Calu3 (cell line): ENCODE data around the gene ARHGEF10L. TPM values are rescaled to one million over a fixed set of nuclear protein-coding genes. Genes with fewer than 3 reads are reported as not detected.

Experiments
- BruUV-seq: library from RNA; stranded (reverse); fragments of 400-500 nt; replicated peaks from 2 replicates; lab custom pipeline; 2021; lab: Mats Ljungman, UMichigan
- CTCF ChIA-PET: fragments of 300-600 bp; sonication (Branson Sonifier 250); formaldehyde crosslinking; loops from one replicate; lab custom pipeline; 2022; ENCODE audit warnings: antibody characterized with exemption; lab: Charles Lee
- DNase-seq: peaks from one replicate; pipeline ENCODE4 v3.0.0; 2022
- H3K27ac Mint-ChIP-seq: one replicate; pipeline ENCODE4 v1.8.0; 2022; ENCODE audit warnings: mixed read lengths; ENCODE audit not compliant: unreplicated experiment
- H3K27me3 Mint-ChIP-seq: one replicate; pipeline ENCODE4 v1.8.0; 2022; ENCODE audit warnings: mixed read lengths; ENCODE audit not compliant: unreplicated experiment
- H3K36me3 Mint-ChIP-seq: one replicate; pipeline ENCODE4 v1.8.0; 2022; ENCODE audit warnings: mild to moderate bottlenecking, moderate library complexity, mixed read lengths; ENCODE audit not compliant: insufficient read depth, unreplicated experiment
- H3K4me1 Mint-ChIP-seq: one replicate; pipeline ENCODE4 v1.8.0; 2022; ENCODE audit warnings: mild to moderate bottlenecking, low read depth, mixed read lengths; ENCODE audit not compliant: unreplicated experiment
- H3K4me3 Mint-ChIP-seq: one replicate; pipeline ENCODE4 v1.8.0; 2022; ENCODE audit warnings: mild to moderate bottlenecking, low read depth, moderate library complexity, mixed read lengths; ENCODE audit not compliant: unreplicated experiment
- H3K9me3 Mint-ChIP-seq: one replicate; pipeline ENCODE4 v1.8.0; 2022; ENCODE audit warnings: low read depth, mixed read lengths; ENCODE audit not compliant: unreplicated experiment
- intact Hi-C: fragments of 100-400 bp; cut with micrococcal nuclease; formaldehyde crosslinking; loops from one replicate; pipeline ENCODE4 v1.10.0; 2022; ENCODE audit not compliant: unreplicated experiment
- total RNA-seq: library from RNA; stranded (reverse); gene quantifications from 2 replicates; pipeline ENCODE4 v1.2.3, GENCODE V29; 2022
- TF ChIP-seq, protein P1 (sequence below): fragments of 200-600 bp; IDR thresholded peaks from one replicate; pipeline ENCODE4 v1.8.0; 2022; ENCODE audit warnings: antibody characterized with exemption; ENCODE audit not compliant: unreplicated experiment

The ARHGEF10L gene
- total RNA-seq, 1 experiment from 2014 or later = 20.1 TPM

DNA sequence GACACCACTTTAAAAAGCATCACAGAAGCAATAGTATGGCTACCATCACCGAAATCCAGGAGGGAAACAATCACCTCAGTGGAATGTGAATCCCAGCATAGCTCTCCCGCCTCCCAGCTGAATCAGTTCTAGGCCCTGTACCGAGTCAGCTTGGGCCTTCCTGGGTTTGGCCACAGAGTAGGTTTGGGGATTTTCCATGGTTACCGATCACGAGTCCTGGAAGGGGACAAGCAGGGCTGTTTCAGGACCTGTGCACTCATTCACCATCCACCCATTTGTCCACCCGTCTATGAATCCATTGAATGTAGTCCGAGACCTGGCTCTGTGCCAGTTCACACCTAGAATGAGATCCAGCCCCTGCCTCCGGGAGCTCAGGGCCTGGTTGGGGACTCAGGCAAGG lies 94.2 kb downstream of the ARHGEF10L start:
- no peak for DNase-seq
- peaks cover 9% of the 10 kb centered on the region for H3K36me3 Mint-ChIP-seq
- H3K27ac Mint-ChIP-seq = no peak overlapping the region
- intact Hi-C loops = no loop called here
- no peaks in the 10 kb centered on the region for H3K27me3 Mint-ChIP-seq
- H3K4me1 Mint-ChIP-seq = no peaks in the 10 kb centered on the region
- no TSS peak for BruUV-seq
- no peaks in the 10 kb centered on the region for H3K9me3 Mint-ChIP-seq
- CTCF ChIA-PET = no interaction called here
- H3K4me3 Mint-ChIP-seq = no peak overlapping the region
- TF ChIP-seq, protein P1, sequence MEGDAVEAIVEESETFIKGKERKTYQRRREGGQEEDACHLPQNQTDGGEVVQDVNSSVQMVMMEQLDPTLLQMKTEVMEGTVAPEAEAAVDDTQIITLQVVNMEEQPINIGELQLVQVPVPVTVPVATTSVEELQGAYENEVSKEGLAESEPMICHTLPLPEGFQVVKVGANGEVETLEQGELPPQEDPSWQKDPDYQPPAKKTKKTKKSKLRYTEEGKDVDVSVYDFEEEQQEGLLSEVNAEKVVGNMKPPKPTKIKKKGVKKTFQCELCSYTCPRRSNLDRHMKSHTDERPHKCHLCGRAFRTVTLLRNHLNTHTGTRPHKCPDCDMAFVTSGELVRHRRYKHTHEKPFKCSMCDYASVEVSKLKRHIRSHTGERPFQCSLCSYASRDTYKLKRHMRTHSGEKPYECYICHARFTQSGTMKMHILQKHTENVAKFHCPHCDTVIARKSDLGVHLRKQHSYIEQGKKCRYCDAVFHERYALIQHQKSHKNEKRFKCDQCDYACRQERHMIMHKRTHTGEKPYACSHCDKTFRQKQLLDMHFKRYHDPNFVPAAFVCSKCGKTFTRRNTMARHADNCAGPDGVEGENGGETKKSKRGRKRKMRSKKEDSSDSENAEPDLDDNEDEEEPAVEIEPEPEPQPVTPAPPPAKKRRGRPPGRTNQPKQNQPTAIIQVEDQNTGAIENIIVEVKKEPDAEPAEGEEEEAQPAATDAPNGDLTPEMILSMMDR = no peak

DNA sequence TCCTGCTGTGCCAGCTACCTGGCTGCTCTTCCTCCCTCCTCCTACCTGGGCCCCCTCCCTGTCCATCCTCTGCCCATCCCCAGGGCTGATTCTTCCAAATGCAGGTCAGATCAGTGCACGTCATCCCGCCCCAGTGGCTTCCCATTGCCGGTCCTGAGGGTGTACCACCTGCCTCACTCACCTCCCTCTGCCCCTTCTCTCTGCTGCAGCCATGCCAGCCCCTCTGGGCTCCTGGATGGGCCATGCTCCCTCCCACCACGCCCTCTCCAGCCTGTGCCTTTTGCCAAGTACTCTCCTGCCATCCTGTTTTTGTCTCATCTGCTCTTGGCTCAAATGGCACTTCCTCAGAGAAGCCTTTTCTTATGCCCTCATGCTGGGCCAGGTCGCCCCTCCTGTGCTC lies 95.8 kb downstream of the ARHGEF10L start:
- no peak overlapping the region for H3K27ac Mint-ChIP-seq
- no TSS peak for BruUV-seq

DNA sequence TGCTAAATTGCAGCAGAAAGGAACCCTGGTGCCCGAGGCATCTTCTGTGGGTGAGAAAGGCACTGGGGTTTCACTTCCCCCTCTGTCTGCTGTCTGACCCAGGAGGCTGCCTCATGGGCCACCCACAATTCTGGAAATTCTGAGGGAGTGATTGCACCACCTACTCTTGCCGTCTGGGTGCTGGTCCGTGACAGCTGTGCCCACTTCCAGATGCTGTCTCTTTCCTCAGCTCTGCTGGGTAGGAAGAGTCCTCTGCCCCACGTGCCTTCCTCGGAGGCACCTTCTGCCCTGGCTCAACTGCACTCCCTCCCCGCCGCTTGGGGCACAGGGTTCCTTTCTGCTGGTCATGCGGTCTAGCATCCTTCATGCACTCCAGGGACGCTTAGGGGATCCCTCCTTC lies 96.3 kb downstream of the ARHGEF10L start:
- Mint-ChIP-seq H3K36me3 (peaks cover 14% of the 10 kb centered on the region), H3K27ac (no peak overlapping the region), H3K9me3 (no peaks in the 10 kb centered on the region), H3K4me1 (no peaks in the 10 kb centered on the region), H3K4me3 (no peak overlapping the region), H3K27me3 (no peaks in the 10 kb centered on the region)
- TF ChIP-seq, protein P1 = no peak
- no peak for DNase-seq
- no TSS peak for BruUV-seq
- CTCF ChIA-PET = no interaction called here
- intact Hi-C loops = no loop called here

More for the DNA sequence above, 95.8 kb downstream of the ARHGEF10L start:
- intact Hi-C loops = no loop called here
- CTCF ChIA-PET = no interaction called here
- H3K36me3 Mint-ChIP-seq = peaks cover 14% of the 10 kb centered on the region
- H3K9me3 Mint-ChIP-seq = no peaks in the 10 kb centered on the region
- H3K4me3 Mint-ChIP-seq = no peak overlapping the region
- DNase-seq = no peak
- H3K4me1 Mint-ChIP-seq = no peaks in the 10 kb centered on the region
- no peaks in the 10 kb centered on the region for H3K27me3 Mint-ChIP-seq
- TF ChIP-seq, protein P1 = no peak

DNA sequence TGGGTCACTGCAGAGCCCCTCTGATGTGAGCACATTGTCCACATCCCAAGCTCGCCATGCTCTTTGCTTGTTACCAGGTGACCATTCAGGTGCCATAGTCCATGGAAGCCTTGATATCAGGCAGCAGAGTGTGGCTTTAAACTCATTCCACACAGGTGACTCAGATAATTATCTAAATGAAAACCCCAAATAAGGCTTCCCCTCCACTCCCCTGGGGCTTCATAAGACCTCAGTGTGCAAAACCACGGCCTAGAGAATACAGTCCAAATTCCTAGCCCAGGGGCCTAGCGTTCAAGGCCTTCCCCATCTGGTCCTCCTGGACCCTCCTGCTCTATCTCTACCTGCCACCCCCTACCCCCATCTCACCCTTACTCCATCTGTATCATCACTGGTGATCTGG lies 97.1 kb downstream of the ARHGEF10L start:
- Mint-ChIP-seq H3K27me3 (no peaks in the 10 kb centered on the region), H3K4me3 (no peak overlapping the region), H3K27ac (no peak overlapping the region), H3K36me3 (peaks cover 11% of the 10 kb centered on the region), H3K9me3 (no peaks in the 10 kb centered on the region), H3K4me1 (no peaks in the 10 kb centered on the region)
- CTCF ChIA-PET = no interaction called here
- intact Hi-C loops = no loop called here
- DNase-seq = no peak
- no TSS peak for BruUV-seq
- TF ChIP-seq, protein P1 = no peak
